ENCODE data around the gene TGFA.

TGFA gene

DNA sequence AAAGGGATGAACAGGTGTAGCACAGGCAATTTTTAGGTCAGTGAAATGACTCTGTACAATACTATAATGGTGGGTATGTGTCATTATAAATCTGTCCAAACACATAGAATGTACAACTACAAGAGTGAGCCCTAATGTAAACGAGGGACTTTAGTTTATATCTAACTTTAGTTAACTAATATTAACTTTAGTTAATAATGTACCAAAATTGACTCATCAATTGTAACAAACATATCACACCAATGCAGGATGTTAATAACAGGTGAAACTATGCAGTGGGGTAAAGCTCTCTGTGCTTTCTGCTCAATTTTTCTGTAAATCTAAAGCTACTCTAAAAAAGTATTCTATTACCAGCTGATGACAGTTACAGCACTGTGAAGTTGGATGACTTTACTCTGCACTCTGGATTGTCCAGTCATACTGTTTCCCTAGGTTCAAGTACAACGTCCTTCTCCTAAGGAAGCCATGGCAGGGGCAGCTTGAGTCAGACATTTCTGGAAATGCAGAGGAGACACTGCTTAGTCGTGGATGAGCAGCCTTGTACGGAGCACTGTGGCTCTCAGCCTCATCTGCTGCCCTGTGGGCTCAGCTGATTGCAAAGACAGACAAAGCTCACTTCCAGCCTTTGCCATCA is 26.1 kb downstream of the TGFA start:
- CTCF ChIA-PET = interaction anchor here (0.6 kb wide), 1 partner anchor 44 kb away, joined by 4 read pairs; no protein-coding TSS in a partner anchor
- no peaks in the 10 kb centered on the region for H3K4me1 ChIP-seq (ENCODE audit: control insufficient read depth, insufficient read depth, low read length)
- H3K9me3 ChIP-seq (ENCODE audit: control insufficient read depth, insufficient read depth, low read depth, low read length) = no peaks in the 10 kb centered on the region
- POLR2A ChIA-PET = no interaction called here
- TF ChIP-seq ZNF239 (tag by site-specific recombination; IDR thresholded peaks at IDR 0.05) = no peak
- TF ChIP-seq, protein P1, sequence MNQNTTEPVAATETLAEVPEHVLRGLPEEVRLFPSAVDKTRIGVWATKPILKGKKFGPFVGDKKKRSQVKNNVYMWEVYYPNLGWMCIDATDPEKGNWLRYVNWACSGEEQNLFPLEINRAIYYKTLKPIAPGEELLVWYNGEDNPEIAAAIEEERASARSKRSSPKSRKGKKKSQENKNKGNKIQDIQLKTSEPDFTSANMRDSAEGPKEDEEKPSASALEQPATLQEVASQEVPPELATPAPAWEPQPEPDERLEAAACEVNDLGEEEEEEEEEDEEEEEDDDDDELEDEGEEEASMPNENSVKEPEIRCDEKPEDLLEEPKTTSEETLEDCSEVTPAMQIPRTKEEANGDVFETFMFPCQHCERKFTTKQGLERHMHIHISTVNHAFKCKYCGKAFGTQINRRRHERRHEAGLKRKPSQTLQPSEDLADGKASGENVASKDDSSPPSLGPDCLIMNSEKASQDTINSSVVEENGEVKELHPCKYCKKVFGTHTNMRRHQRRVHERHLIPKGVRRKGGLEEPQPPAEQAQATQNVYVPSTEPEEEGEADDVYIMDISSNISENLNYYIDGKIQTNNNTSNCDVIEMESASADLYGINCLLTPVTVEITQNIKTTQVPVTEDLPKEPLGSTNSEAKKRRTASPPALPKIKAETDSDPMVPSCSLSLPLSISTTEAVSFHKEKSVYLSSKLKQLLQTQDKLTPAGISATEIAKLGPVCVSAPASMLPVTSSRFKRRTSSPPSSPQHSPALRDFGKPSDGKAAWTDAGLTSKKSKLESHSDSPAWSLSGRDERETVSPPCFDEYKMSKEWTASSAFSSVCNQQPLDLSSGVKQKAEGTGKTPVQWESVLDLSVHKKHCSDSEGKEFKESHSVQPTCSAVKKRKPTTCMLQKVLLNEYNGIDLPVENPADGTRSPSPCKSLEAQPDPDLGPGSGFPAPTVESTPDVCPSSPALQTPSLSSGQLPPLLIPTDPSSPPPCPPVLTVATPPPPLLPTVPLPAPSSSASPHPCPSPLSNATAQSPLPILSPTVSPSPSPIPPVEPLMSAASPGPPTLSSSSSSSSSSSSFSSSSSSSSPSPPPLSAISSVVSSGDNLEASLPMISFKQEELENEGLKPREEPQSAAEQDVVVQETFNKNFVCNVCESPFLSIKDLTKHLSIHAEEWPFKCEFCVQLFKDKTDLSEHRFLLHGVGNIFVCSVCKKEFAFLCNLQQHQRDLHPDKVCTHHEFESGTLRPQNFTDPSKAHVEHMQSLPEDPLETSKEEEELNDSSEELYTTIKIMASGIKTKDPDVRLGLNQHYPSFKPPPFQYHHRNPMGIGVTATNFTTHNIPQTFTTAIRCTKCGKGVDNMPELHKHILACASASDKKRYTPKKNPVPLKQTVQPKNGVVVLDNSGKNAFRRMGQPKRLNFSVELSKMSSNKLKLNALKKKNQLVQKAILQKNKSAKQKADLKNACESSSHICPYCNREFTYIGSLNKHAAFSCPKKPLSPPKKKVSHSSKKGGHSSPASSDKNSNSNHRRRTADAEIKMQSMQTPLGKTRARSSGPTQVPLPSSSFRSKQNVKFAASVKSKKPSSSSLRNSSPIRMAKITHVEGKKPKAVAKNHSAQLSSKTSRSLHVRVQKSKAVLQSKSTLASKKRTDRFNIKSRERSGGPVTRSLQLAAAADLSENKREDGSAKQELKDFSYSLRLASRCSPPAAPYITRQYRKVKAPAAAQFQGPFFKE (tag by site-specific recombination; IDR thresholded peaks at IDR 0.05; ENCODE audit: borderline replicate concordance) = no peak
- TF ChIP-seq SP2 (tag by site-specific recombination; IDR thresholded peaks at IDR 0.05) = no peak
- no peak for TF ChIP-seq MZF1 (tag by site-specific recombination; IDR thresholded peaks at IDR 0.05; ENCODE audit: borderline replicate concordance)
- no peak for TF ChIP-seq ZNF214 (tag by site-specific recombination; IDR thresholded peaks at IDR 0.05; ENCODE audit: borderline replicate concordance)
- TF ChIP-seq ZNF664 (tag by site-specific recombination; IDR thresholded peaks at IDR 0.05) = no peak
- no peak for TF ChIP-seq FEZF1 (tag by site-specific recombination; IDR thresholded peaks at IDR 0.05)
- TF ChIP-seq, protein P2, sequence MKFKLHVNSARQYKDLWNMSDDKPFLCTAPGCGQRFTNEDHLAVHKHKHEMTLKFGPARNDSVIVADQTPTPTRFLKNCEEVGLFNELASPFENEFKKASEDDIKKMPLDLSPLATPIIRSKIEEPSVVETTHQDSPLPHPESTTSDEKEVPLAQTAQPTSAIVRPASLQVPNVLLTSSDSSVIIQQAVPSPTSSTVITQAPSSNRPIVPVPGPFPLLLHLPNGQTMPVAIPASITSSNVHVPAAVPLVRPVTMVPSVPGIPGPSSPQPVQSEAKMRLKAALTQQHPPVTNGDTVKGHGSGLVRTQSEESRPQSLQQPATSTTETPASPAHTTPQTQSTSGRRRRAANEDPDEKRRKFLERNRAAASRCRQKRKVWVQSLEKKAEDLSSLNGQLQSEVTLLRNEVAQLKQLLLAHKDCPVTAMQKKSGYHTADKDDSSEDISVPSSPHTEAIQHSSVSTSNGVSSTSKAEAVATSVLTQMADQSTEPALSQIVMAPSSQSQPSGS (tag by site-specific recombination; IDR thresholded peaks at IDR 0.05; ENCODE audit: low read depth) = no peak
- no peak for TF ChIP-seq ZFP41 (tag by site-specific recombination; IDR thresholded peaks at IDR 0.05; ENCODE audit: borderline replicate concordance)
- TF ChIP-seq HOXD13 (CRISPR knock-in tag; IDR thresholded peaks at IDR 0.05; ENCODE audit: borderline replicate concordance) = no peak
- no peak for TF ChIP-seq ZNF248 (tag by site-specific recombination; IDR thresholded peaks at IDR 0.05)
- TF ChIP-seq ZNF2 (tag by site-specific recombination; IDR thresholded peaks at IDR 0.05) = no peak
- no peak for TF ChIP-seq GLIS1 (tag by site-specific recombination; IDR thresholded peaks at IDR 0.05)
- TF ChIP-seq ZNF701 (tag by site-specific recombination; IDR thresholded peaks at IDR 0.05) = no peak
- TF ChIP-seq ZNF600 (tag by site-specific recombination; IDR thresholded peaks at IDR 0.05) = no peak
- TF ChIP-seq, protein P3, sequence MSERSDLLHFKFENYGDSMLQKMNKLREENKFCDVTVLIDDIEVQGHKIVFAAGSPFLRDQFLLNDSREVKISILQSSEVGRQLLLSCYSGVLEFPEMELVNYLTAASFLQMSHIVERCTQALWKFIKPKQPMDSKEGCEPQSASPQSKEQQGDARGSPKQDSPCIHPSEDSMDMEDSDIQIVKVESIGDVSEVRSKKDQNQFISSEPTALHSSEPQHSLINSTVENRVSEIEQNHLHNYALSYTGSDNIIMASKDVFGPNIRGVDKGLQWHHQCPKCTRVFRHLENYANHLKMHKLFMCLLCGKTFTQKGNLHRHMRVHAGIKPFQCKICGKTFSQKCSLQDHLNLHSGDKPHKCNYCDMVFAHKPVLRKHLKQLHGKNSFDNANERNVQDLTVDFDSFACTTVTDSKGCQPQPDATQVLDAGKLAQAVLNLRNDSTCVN (tag by site-specific recombination; optimal IDR thresholded peaks at IDR 0.05) = no peak
- no peak for TF ChIP-seq SCRT1 (tag by site-specific recombination; IDR thresholded peaks at IDR 0.05; ENCODE audit: borderline replicate concordance)
- TF ChIP-seq, protein P4, sequence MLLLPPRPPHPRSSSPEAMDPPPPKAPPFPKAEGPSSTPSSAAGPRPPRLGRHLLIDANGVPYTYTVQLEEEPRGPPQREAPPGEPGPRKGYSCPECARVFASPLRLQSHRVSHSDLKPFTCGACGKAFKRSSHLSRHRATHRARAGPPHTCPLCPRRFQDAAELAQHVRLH (tag by site-specific recombination; IDR thresholded peaks at IDR 0.05) = no peak
- TF ChIP-seq ZBTB21 (tag by site-specific recombination; IDR thresholded peaks at IDR 0.05) = no peak
- TF ChIP-seq ZNF211 (tag by site-specific recombination; IDR thresholded peaks at IDR 0.05; ENCODE audit: low read depth) = no peak
- H3K36me3 ChIP-seq (ENCODE audit: control insufficient read depth in 2 of 2, insufficient read depth in 1 of 2, low read length in 2 of 2) = no peaks in the 10 kb centered on the region
- no peak overlapping the region for H3K4me3 ChIP-seq (ENCODE audit: low read depth, low read length)
- H3K27ac ChIP-seq (ENCODE audit: extremely low read depth, low read depth, low read length) = no peak overlapping the region

Measured in HEK293 (cell line).